PC-9 (cell line): ENCODE data around the gene PCLAF. TPM values are rescaled to one million over a fixed set of nuclear protein-coding genes. Genes with fewer than 3 reads are reported as not detected.
A peak's percentile ranks its signal among the peaks of the same experiment; 100 is the strongest.

Experiments used
- BruUV-seq: library from RNA; stranded (reverse); fragments of 400-500 nt; replicated peaks from 2 replicates; lab custom pipeline; 2021; lab: Mats Ljungman, UMichigan
- CTCF ChIA-PET: fragments of 300-600 bp; sonication (Branson Sonifier 250); formaldehyde crosslinking; loops from one replicate; lab custom pipeline; 2022; ENCODE audit warnings: antibody characterized with exemption; lab: Charles Lee
- POLR2A ChIA-PET: fragments of 300-600 bp; sonication (Branson Sonifier 250); formaldehyde crosslinking; loops from one replicate; lab custom pipeline; 2022; ENCODE audit warnings: antibody characterized with exemption; ENCODE audit not compliant: unreplicated experiment; lab: Charles Lee
- DNase-seq, 2 experiments: peaks; one replicate each; pipeline versions ENCODE4 v3.0.0 to v3.0.0-alpha.2; 2015 to 2022; ENCODE audit warnings: mixed read lengths in 1 of 2
- H2AFZ ChIP-seq: fragments of 200-600 bp; sonication (generic); 2 replicates; pipeline ENCODE4 v1.8.1; 2017; ENCODE audit warnings: antibody characterized with exemption
- H3F3A ChIP-seq: fragments of 200-600 bp; sonication (generic); 2 replicates; pipeline ENCODE4 v1.8.1; 2017; ENCODE audit warnings: antibody characterized with exemption, mild to moderate bottlenecking, low read depth; ENCODE audit not compliant: insufficient read depth
- H3K27ac ChIP-seq: fragments of 200-600 bp; sonication (generic); 2 replicates; pipeline ENCODE4 v1.6.1; 2016; ENCODE audit warnings: mixed run types
- H3K27me3 ChIP-seq: fragments of 200-600 bp; sonication (generic); 2 replicates; pipeline ENCODE4 v1.6.1; 2016; ENCODE audit warnings: low read depth, mixed run types; ENCODE audit not compliant: insufficient read depth
- H3K36me3 ChIP-seq: fragments of 200-600 bp; sonication (generic); 2 replicates; pipeline ENCODE4 v1.6.1; 2016; ENCODE audit warnings: low read depth, mixed run types
- H3K4me1 ChIP-seq: fragments of 200-600 bp; sonication (generic); replicated peaks from 2 replicates; pipeline ENCODE4 v1.6.1; 2016; ENCODE audit warnings: mixed run types; ENCODE audit not compliant: insufficient read depth
- H3K4me2 ChIP-seq: fragments of 200-600 bp; sonication (generic); 2 replicates; pipeline ENCODE4 v1.6.1; 2017; ENCODE audit warnings: mixed run types
- H3K4me3 ChIP-seq: fragments of 200-600 bp; sonication (generic); 2 replicates; pipeline ENCODE4 v1.6.1; 2016; ENCODE audit warnings: mixed run types
- H3K79me2 ChIP-seq: fragments of 200-600 bp; sonication (generic); 2 replicates; pipeline ENCODE4 v1.6.1; 2017; ENCODE audit warnings: low read depth, mixed run types
- H3K9me2 ChIP-seq: fragments of 200-600 bp; sonication (generic); 2 replicates; pipeline ENCODE4 v1.8.1; 2017; ENCODE audit warnings: mild to moderate bottlenecking; ENCODE audit not compliant: insufficient read depth
- H3K9me3 ChIP-seq: fragments of 200-600 bp; sonication (generic); 2 replicates; pipeline ENCODE4 v1.8.1; 2016; ENCODE audit warnings: low read depth; ENCODE audit not compliant: insufficient read depth
- H4K20me1 ChIP-seq: fragments of 200-600 bp; sonication (generic); 2 replicates; pipeline ENCODE4 v1.8.1; 2017; ENCODE audit not compliant: insufficient read depth
- CTCF ChIP-seq: fragments of 200-600 bp; sonication (generic); conservative IDR thresholded peaks from 2 replicates; pipeline ENCODE4 v1.6.1; 2017; ENCODE audit warnings: mixed run types, antibody characterized with exemption, mild to moderate bottlenecking, moderate library complexity
- EZH2 ChIP-seq: fragments of 200-600 bp; sonication (generic); IDR thresholded peaks from 2 replicates; pipeline ENCODE4 v1.8.0; 2017; ENCODE audit warnings: antibody characterized with exemption, low read depth
- intact Hi-C: fragments of 100-400 bp; cut with micrococcal nuclease; formaldehyde crosslinking; loops from one replicate; pipeline ENCODE4 v1.10.0; 2022; ENCODE audit not compliant: unreplicated experiment
- total RNA-seq: library from RNA; stranded (reverse); gene quantifications from 2 replicates; pipeline ENCODE4 v1.2.3, GENCODE V29; 2021

The PCLAF gene
- total RNA-seq, 1 experiment from 2014 or later = 70.4 TPM

GRCh38 chr15:64355944-64356709, 25.1 kb downstream of the PCLAF start, which contains the start of gene CSNK1G1:
CSNK1G1 (minus strand) TSS chr15:64356173; CDS start chr15:64300499, 55,674 bp downstream.
- TF ChIP-seq EZH2 (no peak), CTCF (peak; percentile 61)
- peaks cover 11% of the 10 kb centered on the region; the same call in 1 of the 2 replicates for H3F3A ChIP-seq
- peak within 1 kb of the TSS; percentile 93 for H2AFZ ChIP-seq
- ChIA-PET CTCF (interaction anchor here (0.7 kb wide), 1 partner anchor 146 kb away, joined by 3 read pairs; no protein-coding TSS in a partner anchor), POLR2A (interaction anchor here (0.5 to 0.7 kb wide), 3 partner anchors 25 to 1399 kb away, joined by 3 to 6 read pairs (median 3); no protein-coding TSS in a partner anchor)
- no peaks in the 10 kb centered on the region for H3K9me3 ChIP-seq
- H4K20me1 ChIP-seq = no peaks in the 10 kb centered on the region
- intact Hi-C loops = loop anchor here (1.0 kb wide), 3 partner anchors 31 to 193 kb away; partner anchors contain the start of genes PPIB and TRIP4
- peak within 1 kb of the TSS; percentile 82 for H3K4me3 ChIP-seq
- DNase-seq = peak; percentile 88 to 95
- no peaks in the 10 kb centered on the region for H3K9me2 ChIP-seq
- peaks cover 36% of the 10 kb centered on the region for H3K79me2 ChIP-seq
- H3K4me1 ChIP-seq = peaks cover 6% of the 10 kb centered on the region
- peak within 1 kb of the TSS; percentile 82 for H3K4me2 ChIP-seq
- H3K36me3 ChIP-seq = no peaks in the 10 kb centered on the region
- peak within 1 kb of the TSS; percentile 58 for H3K27ac ChIP-seq
- H3K27me3 ChIP-seq = no peaks in the 10 kb centered on the region
- BruUV-seq = no TSS peak

- Histone ChIP-seq H3K4me3 (peak overlapping the region; percentile 82), H4K20me1 (no peaks in the 10 kb centered on the region), H3K27me3 (no peaks in the 10 kb centered on the region), H2AFZ (peak overlapping the region; percentile 93), H3K27ac (peak overlapping the region; percentile 58), H3K36me3 (no peaks in the 10 kb centered on the region), H3K79me2 (peaks cover 36% of the 10 kb centered on the region), H3K4me2 (peak overlapping the region; percentile 82), H3K9me3 (no peaks in the 10 kb centered on the region), H3K9me2 (no peaks in the 10 kb centered on the region), H3K4me1 (peaks cover 6% of the 10 kb centered on the region), H3F3A (peaks cover 11% of the 10 kb centered on the region; the same call in 1 of the 2 replicates)
- no peak for TF ChIP-seq CTCF
- no peak for TF ChIP-seq EZH2
- BruUV-seq = TSS peak; percentile 53
- DNase-seq = peak in 1 of 2 experiments; percentile 18
- intact Hi-C loops = no loop called here
- ChIA-PET POLR2A (interaction anchor here (0.5 to 0.7 kb wide), 2 partner anchors 25 to 1398 kb away, joined by 3 read pairs; no protein-coding TSS in a partner anchor), CTCF (interaction anchor here (0.6 to 0.7 kb wide), 2 partner anchors 146 to 929 kb away, joined by 3 to 7 read pairs; no protein-coding TSS in a partner anchor)
These were observed 25.8 kb downstream of the PCLAF start for GRCh38 chr15:64355348-64355943.

GRCh38 chr15:64354688-64355344, 26.4 kb downstream of the PCLAF start:
- H3K79me2 ChIP-seq = peaks cover 36% of the 10 kb centered on the region
- POLR2A ChIA-PET = no interaction called here
- intact Hi-C loops = no loop called here

More at GRCh38 chr15:64354688-64355344, 26.4 kb downstream of the PCLAF start:
- Histone ChIP-seq H3K27me3 (no peaks in the 10 kb centered on the region), H3K4me1 (peaks cover 6% of the 10 kb centered on the region), H3K4me3 (peak overlapping the region; percentile 82), H4K20me1 (no peaks in the 10 kb centered on the region), H3K27ac (no peak overlapping the region), H3K9me3 (no peaks in the 10 kb centered on the region), H3K4me2 (peak overlapping the region; percentile 82), H3K36me3 (no peaks in the 10 kb centered on the region), H3K9me2 (no peaks in the 10 kb centered on the region), H2AFZ (peak overlapping the region; percentile 93; the same call in 1 of the 2 replicates), H3F3A (peaks cover 11% of the 10 kb centered on the region; the same call in 1 of the 2 replicates)
- no peak for TF ChIP-seq EZH2
- no peak for TF ChIP-seq CTCF
- CTCF ChIA-PET = interaction anchor here (0.6 kb wide), 1 partner anchor 930 kb away, joined by 7 read pairs; no protein-coding TSS in a partner anchor
- no TSS peak for BruUV-seq
- no peak for DNase-seq
